HepG2 (cell line): ENCODE measurements around the gene ZNF524. TPM values are rescaled to one million over a fixed set of nuclear protein-coding genes. Genes with fewer than 3 reads are reported as not detected.
"Not testable (repeated sequence)": the region's sequence is repeated elsewhere in the genome, so short reads cannot be mapped to it uniquely, and the experiment has no call there.

ENCODE experiments used
- ATAC-seq: fragments of 200-7000 bp; cut with Tn5 transposase; 3 replicates; pipeline ENCODE4 v1.9.1; 2020; ENCODE audit warnings: mild to moderate bottlenecking, moderate library complexity
- BruUV-seq: library from RNA; stranded (reverse); fragments of 400-500 nt; replicated peaks from 2 replicates; lab custom pipeline; 2021; lab: Mats Ljungman, UMichigan
- CTCF ChIA-PET: fragments of 300-600 bp; formaldehyde crosslinking; extraction: SDS; loops from one replicate; lab custom pipeline; 2021; ENCODE audit warnings: low total read pairs, inconsistent platforms, low intra/inter-chr PET ratio; lab: Yijun Ruan, JAX
- POLR2A ChIA-PET: fragments of 350-600 bp; sonication (Branson Sonifier 250); formaldehyde crosslinking; loops from one replicate; lab custom pipeline; 2020; ENCODE audit warnings: antibody characterized with exemption, inconsistent platforms; lab: Yijun Ruan, JAX
- DNase-seq: peaks from one replicate; pipeline ENCODE4 v3.0.0-alpha.2; 2015; ENCODE audit warnings: low spot score
- FAIRE-seq: peaks from 3 replicates; lab custom pipeline; 2011; peaks lifted over from hg19 to GRCh38; lab: Jason Lieb, UNC
- H2AFZ ChIP-seq: one replicate; pipeline ENCODE4 v1.6.1; 2011; ENCODE audit warnings: low read length, inconsistent platforms
- H3K27ac ChIP-seq: fragments of 300-600 bp; 3 replicates; pipeline ENCODE4 v1.8.0; 2011; ENCODE audit warnings: mixed run types, mild to moderate bottlenecking, mixed read lengths, low read length, inconsistent platforms; ENCODE audit not compliant: insufficient read depth; ENCODE audit errors: extremely low read length
- H3K27me3 ChIP-seq, 2 experiments: fragments of 200-600 bp in 1 of 2; 2 replicates in 1 of 2; 3 replicates in 1 of 2; pipeline versions ENCODE4 v1.6.0 to v1.8.0; 2011; ENCODE audit warnings: low read length in 2 of 2, mild to moderate bottlenecking in 2 of 2, moderate library complexity in 2 of 2, inconsistent platforms in 1 of 2; ENCODE audit not compliant: insufficient read depth in 2 of 2, control insufficient read depth in 1 of 2
- H3K36me3 ChIP-seq, 2 experiments: fragments of 200-600 bp in 1 of 2; replicated peaks in 1 of 2; 2 replicates in 1 of 2; 3 replicates in 1 of 2; pipeline versions ENCODE4 v1.5.1 to v1.8.0; 2011; ENCODE audit warnings: low read length in 2 of 2, inconsistent platforms in 1 of 2; ENCODE audit not compliant: insufficient read depth in 2 of 2, control insufficient read depth in 1 of 2
- H3K4me1 ChIP-seq: 2 replicates; pipeline ENCODE4 v1.5.1; 2012; ENCODE audit warnings: low read length, inconsistent platforms; ENCODE audit not compliant: insufficient read depth
- H3K4me2 ChIP-seq: 2 replicates; pipeline ENCODE4 v1.6.0; 2011; ENCODE audit warnings: low read depth, low read length, inconsistent platforms
- H3K4me3 ChIP-seq, 3 experiments: fragments of 200-600 bp in 1 of 3; sonication (generic), shearing (Covaris generic) in 1 of 3; replicated peaks in 1 of 3; 2 replicates each; pipeline ENCODE4 v1.5.1; 2011 to 2016; ENCODE audit warnings: low read length in 3 of 3, inconsistent platforms in 2 of 3, low read depth in 2 of 3, mild to moderate bottlenecking in 2 of 3, control low read depth in 1 of 3, mixed read lengths in 1 of 3; ENCODE audit not compliant: insufficient read depth in 1 of 3
- H3K79me2 ChIP-seq: one replicate; pipeline ENCODE4 v1.6.1; 2011; ENCODE audit warnings: low read length, inconsistent platforms; ENCODE audit not compliant: insufficient read depth
- H3K9ac ChIP-seq: 2 replicates; pipeline ENCODE4 v1.6.0; 2011; ENCODE audit warnings: mild to moderate bottlenecking, low read depth, low read length, inconsistent platforms; ENCODE audit not compliant: insufficient read depth
- H3K9me3 ChIP-seq: 2 replicates; pipeline ENCODE4 v1.5.1; 2012; ENCODE audit warnings: mild to moderate bottlenecking, low read length
- H4K20me1 ChIP-seq: 2 replicates; pipeline ENCODE4 v1.6.0; 2011; ENCODE audit warnings: inconsistent platforms, mild to moderate bottlenecking, low read length, moderate library complexity; ENCODE audit not compliant: insufficient read depth
- CEBPB ChIP-seq: IDR thresholded peaks from 2 replicates; pipeline ENCODE4 v1.6.1; 2011; ENCODE audit warnings: low read depth, low read length, improper control_type of control experiment, borderline replicate concordance
- CEBPG ChIP-seq: IDR thresholded peaks from 2 replicates; pipeline ENCODE4 v1.6.1; 2016
- ZNF770 ChIP-seq: sonication (generic); formaldehyde crosslinking; IDR thresholded peaks from 2 replicates; pipeline ENCODE4 v1.5.0; 2020; ENCODE audit warnings: mild to moderate bottlenecking, missing genetic modification reagents
- WGBS: methylation state at CpG from one replicate; pipeline ENCODE4 v1.1.6; 2017; ENCODE audit warnings: low lambda C conversion rate; 5-methylcytosine and 5-hydroxymethylcytosine counted together
- in situ Hi-C: cut with HindIII; loops from 2 replicates; pipeline ENCODE4 v1.10.0; 2017; ENCODE audit warnings: low pct_unique_long_range_greater_than_20kb; ENCODE audit not compliant: extremely low pct_ligation_motif_present
- intact Hi-C: fragments of 100-400 bp; cut with micrococcal nuclease; formaldehyde crosslinking; loops from one replicate; pipeline ENCODE4 v1.10.0; 2022; ENCODE audit not compliant: unreplicated experiment
- polyA plus RNA-seq, 8 experiments: library from polyadenylated mRNA; depleted of rRNA in 3 of 8; stranded (reverse) in 7 of 8; unstranded in 1 of 8; fragments of >200 nt; fragmentation: Illumina TruSeq in 4 of 8; extraction: Trizol in 4 of 8; gene quantifications; 2 replicates each; pipeline versions ENCODE4 v1.2.1 to v1.2.3, GENCODE V29; 2011 to 2016; ENCODE audit warnings: low read depth in 4 of 8, missing spikeins in 1 of 8, mixed read lengths in 1 of 8; ENCODE audit not compliant: insufficient read depth in 1 of 8
- total RNA-seq, 5 experiments: library from RNA; depleted of rRNA; stranded (reverse); fragments of >200 nt; fragmentation: Illumina TruSeq; extraction: Trizol; gene quantifications; 2 replicates each; pipeline ENCODE4 v1.2.3, GENCODE V29; 2016; ENCODE audit warnings: low read depth in 1 of 5

The ZNF524 gene
- total and polyA plus RNA-seq, 2 of the 13 experiments (the other 11 are each of a cell fraction or from before 2014, with no cell fraction given), result 3.2 to 4.6 TPM

DNA sequence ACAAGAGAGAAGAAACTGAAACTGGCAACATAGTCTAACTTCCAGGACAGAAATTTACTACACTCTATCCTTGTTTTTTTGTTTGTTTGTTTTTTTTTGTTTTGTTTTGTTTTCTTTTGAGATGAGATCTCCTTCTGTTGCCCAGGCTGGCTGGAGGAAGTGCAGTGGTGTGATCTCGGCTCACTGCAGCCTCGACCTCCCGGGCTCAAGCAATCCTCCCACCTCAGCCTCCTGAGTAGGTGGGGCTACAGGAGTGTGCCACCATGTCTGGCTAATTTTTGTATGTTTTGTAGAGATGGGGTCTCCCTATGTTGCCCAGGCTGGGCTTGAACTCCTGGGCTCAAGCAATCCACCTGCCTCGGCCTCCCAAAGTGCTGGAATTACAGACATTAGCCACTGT is 17.8 kb upstream of the ZNF524 start:
- H2AFZ ChIP-seq, in situ Hi-C loops, H3K27me3 ChIP-seq, H3K36me3 ChIP-seq, BruUV-seq, DNase-seq, H3K79me2 ChIP-seq, H3K9ac ChIP-seq, H3K9me3 ChIP-seq, ATAC-seq, FAIRE-seq, H4K20me1 ChIP-seq: not testable (repeated sequence)
- Histone ChIP-seq H3K4me1 (peaks cover 51% of the 10 kb centered on the region), H3K4me3 (peak overlapping the region in 1 of 3 experiments; percentile 29; a peak in 1 of 6 replicates), H3K4me2 (peak overlapping the region; percentile 93), H3K27ac (peak overlapping the region; percentile 79)
- ChIA-PET CTCF (interaction anchor here (1.1 kb wide), 1 partner anchor 65 kb away, joined by 3 read pairs; no protein-coding TSS in a partner anchor), POLR2A (interaction anchor here (0.7 to 2.6 kb wide), 5 partner anchors 17 to 121 kb away, joined by 4 to 45 read pairs (median 5); partner anchors contain the start of genes FIZ1, ISOC2, ZNF524 and ZNF628)
- intact Hi-C loops, result loop anchor here (10.0 kb wide), 2 partner anchors 53 to 67 kb away; no protein-coding TSS in a partner anchor
- peak; percentile 93 for TF ChIP-seq ZNF770
- WGBS, result 14% methylated on average over 4 of the region's 4 CpGs

- CTCF ChIA-PET, DNase-seq, H3K27ac ChIP-seq, H3K36me3 ChIP-seq, H3K9me3 ChIP-seq, BruUV-seq, H3K79me2 ChIP-seq, H4K20me1 ChIP-seq, H3K4me3 ChIP-seq, FAIRE-seq, H2AFZ ChIP-seq, ATAC-seq, H3K9ac ChIP-seq, H3K4me2 ChIP-seq, H3K27me3 ChIP-seq, in situ Hi-C loops: not testable (repeated sequence)
- peaks cover 51% of the 10 kb centered on the region for H3K4me1 ChIP-seq
- intact Hi-C loops, result loop anchor here (10.0 kb wide), 2 partner anchors 51 to 69 kb away; no protein-coding TSS in a partner anchor
- POLR2A ChIA-PET, result interaction anchor here (1.1 to 5.3 kb wide), 3 partner anchors 16 to 34 kb away, joined by 3 to 66 read pairs (median 4); partner anchors contain the start of genes FIZ1 and ZNF524
- TF ChIP-seq CEBPB (peak; percentile 60), CEBPG (CRISPR knock-in tag) (peak; percentile 60; the same call in 1 of the 2 replicates)
- whole genome bisulfite sequencing, result 26% methylated on average over 8 of the region's 8 CpGs
Measured at GRCh38 chr19:55583897-55584296, 16.2 kb upstream of the ZNF524 start.
